Fibroblast of the aortic adventitia (primary cell): ENCODE data around the gene LCE6A. TPM values are rescaled to one million over a fixed set of nuclear protein-coding genes. Genes with fewer than 3 reads are reported as not detected.

Experiments used
- DNase-seq: peaks from one replicate; pipeline ENCODE4 v3.0.0-alpha.2; 2010; ENCODE audit warnings: low read depth
- H3K4me3 ChIP-seq: 2 replicates; pipeline ENCODE4 v1.5.1; 2011; ENCODE audit warnings: low read depth, mild to moderate bottlenecking, control low read depth, low read length, moderate library complexity
- CTCF ChIP-seq: IDR thresholded peaks from 2 replicates; pipeline ENCODE4 v1.5.1; 2011; ENCODE audit warnings: mild to moderate bottlenecking, low read length, control low read depth, inconsistent platforms; ENCODE audit not compliant: insufficient read depth
- total RNA-seq: library from RNA; depleted of rRNA; stranded (reverse); fragments of >200 nt; gene quantifications from 2 replicates; pipeline ENCODE4 v1.2.3, GENCODE V29; 2012; ENCODE audit warnings: low replicate concordance

Gene LCE6A
- total RNA-seq, 1 donor = not detected

- no peak overlapping the region for H3K4me3 ChIP-seq
- TF ChIP-seq CTCF = peak; percentile 34
- peak; percentile 31 for DNase-seq
Observed at GRCh38 chr1:152870831-152871730, 28.4 kb downstream of the LCE6A start.

- TF ChIP-seq CTCF = no peak
- no peak for DNase-seq
- no peak overlapping the region for H3K4me3 ChIP-seq
Observed at GRCh38 chr1:152871731-152872126, 29.1 kb downstream of the LCE6A start.

GRCh38 chr1:152873495-152873894 lies 30.8 kb downstream of the LCE6A start:
- peak; percentile 10 for DNase-seq
- no peak for TF ChIP-seq CTCF
- H3K4me3 ChIP-seq = no peak overlapping the region

- DNase-seq = no peak
- no peak for TF ChIP-seq CTCF
- no peak overlapping the region for H3K4me3 ChIP-seq
Observed at GRCh38 chr1:152876827-152877226, 34.2 kb downstream of the LCE6A start.

GRCh38 chr1:152878042-152878441 lies 35.4 kb downstream of the LCE6A start, which contains the start of gene SMCP:
Gene SMCP (plus strand): TSS chr1:152878322. CDS start chr1:152884423, 6,101 bp downstream.
- no peak within 1 kb of the TSS for H3K4me3 ChIP-seq
- DNase-seq = no peak
- TF ChIP-seq CTCF = no peak

GRCh38 chr1:152879559-152880198 lies 37.0 kb downstream of the LCE6A start:
- no peak overlapping the region for H3K4me3 ChIP-seq
- DNase-seq = no peak
- TF ChIP-seq CTCF = no peak
